Measurements from ENCODE around the gene THAP10.
"Not testable (repeated sequence)": the region's sequence is repeated elsewhere in the genome, so short reads cannot be mapped to it uniquely, and the experiment has no call there.

Gene THAP10

GRCh38 chr15:70876683-70877082, 15.6 kb downstream of the THAP10 start:
- DNase-seq (ENCODE audit: low spot score), result no peak

DNA sequence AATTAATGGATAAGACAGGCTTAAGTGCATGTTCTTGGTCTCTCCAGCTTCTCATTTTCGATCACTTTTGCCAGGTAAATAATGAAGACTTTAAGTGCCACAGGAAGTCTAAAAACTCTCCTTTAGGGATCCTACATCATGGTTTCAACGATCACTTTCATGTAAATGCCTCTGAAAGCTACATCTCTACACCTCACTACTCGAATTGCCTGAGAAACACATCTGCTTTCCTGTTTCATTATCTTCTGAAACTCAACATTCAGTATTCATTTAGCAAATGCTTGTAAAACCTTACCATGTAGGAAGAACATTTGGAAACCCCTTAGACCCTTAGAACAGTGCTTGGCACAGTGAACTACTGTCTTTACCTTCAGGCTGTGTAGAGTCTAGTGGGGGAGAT, 16.2 kb downstream of the THAP10 start:
- DNase-seq (ENCODE audit: low spot score), result no peak

- DNase-seq (ENCODE audit: low spot score), result no peak
Measured at GRCh38 chr15:70875001-70875782, 17.0 kb downstream of the THAP10 start.

DNA sequence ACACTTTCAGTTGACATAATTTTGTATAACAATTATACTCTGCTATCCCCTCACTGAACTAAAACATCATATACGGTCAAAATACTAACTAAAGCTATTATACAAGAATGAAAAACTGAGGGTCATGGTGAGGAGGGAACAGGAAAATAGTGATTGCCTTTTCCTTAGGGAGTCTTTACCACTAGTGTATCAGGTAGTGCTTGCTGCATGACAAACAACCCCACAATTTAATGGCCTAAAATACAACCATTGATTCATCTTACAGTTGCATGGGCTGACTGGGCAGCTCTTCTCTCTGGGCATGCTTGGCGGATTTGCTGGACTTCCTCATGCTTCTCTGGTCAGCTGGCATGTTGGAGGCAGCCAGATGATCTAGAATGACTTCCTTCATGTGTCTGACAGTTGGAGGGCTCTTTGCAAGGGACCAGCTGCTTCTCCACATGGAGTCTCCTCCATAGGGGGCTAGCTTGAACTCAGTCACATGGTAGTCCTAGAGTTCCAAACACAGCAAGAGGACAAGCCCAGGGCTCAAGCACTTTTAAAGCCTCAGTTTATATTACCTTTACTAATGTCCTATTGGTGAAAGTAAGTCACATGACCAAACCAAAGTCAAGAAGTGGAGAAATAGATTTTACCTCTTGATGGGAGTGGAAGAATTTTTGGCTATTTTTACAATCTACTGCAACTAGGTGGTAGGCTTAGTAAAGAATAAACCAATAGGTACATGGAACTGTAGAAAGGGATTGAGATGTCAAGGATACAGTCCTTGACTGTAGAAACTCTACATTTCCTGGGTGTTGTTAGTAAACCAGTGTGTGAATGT, 18.8 kb downstream of the THAP10 start:
- DNase-seq (ENCODE audit: low spot score), result no peak

- not testable (repeated sequence) for DNase-seq (ENCODE audit: low spot score)
Measured at GRCh38 chr15:70871490-70871889, 20.7 kb downstream of the THAP10 start.

DNA sequence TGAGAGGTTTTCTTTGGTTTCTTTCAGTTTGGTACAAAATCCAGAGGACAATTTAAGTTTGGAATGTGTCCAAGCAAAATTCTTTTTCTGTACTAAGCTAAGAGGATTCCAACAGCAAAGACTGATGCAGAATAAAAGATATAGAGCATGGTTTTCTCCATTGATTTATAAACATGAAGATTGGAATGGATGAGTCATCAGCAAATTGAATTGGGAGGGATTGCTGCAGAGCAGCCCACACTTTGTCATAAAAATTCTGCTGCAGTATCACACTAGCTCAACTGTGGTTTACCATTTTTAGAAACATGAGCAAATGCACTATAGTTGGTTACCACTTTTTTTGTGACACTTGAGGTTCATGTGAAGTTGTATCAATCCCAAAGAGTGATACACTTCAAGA, 22.2 kb downstream of the THAP10 start:
- DNase-seq (ENCODE audit: low spot score), result no peak

DNA sequence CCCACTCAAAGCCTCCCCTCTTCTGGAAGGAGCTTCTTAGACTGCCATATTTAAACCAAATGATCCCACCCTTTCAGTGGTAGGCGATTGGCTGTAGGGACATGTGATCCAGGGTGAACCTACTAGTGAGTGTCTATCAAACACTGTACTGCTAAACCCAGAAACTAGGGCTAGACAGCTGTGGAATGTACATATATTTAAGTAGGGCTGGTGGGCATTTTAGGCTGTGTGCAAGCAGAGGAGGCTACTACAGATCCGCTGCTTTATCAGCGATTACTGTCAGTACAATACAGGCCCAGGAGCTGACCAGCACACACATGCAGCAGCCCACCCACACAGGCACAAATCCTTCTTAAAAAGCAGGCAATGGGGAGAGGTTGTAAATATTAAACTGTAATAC, 22.9 kb downstream of the THAP10 start:
- DNase-seq (ENCODE audit: low spot score), result no peak

GRCh38 chr15:70867911-70868467, 24.2 kb downstream of the THAP10 start:
- no peak for DNase-seq (ENCODE audit: low spot score)

DNA sequence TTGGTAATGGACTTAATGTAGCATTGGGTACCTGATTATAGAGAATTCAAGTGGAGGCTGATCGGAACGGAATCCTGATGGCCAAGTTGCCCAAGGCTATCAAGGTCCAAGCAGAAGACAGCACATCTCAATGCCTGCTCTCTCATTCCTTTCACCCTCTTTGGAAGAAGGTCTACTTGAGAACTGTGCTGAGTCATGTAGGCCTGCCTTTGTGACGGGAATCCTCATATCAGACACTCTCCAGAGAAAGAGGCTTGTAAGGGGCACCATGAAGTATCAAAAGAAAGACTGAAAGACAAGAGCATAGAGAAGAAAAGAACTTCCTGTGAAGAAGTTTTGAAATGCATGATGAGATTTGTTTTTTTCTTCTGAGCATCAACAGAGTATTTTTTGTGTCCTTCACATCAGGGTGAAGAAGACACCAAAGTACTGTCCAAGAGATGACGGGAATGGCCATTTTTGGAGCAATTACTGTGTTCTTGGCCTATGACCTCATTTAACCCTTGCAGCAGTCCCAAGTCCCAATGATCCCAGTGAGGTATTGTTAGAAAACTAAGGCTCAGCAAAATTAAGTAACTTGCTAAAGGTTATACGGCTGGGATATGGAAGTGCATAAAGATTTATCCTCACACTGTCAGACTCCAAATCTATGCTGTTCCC, 25.1 kb downstream of the THAP10 start:
- no peak for DNase-seq (ENCODE audit: low spot score)

DNA sequence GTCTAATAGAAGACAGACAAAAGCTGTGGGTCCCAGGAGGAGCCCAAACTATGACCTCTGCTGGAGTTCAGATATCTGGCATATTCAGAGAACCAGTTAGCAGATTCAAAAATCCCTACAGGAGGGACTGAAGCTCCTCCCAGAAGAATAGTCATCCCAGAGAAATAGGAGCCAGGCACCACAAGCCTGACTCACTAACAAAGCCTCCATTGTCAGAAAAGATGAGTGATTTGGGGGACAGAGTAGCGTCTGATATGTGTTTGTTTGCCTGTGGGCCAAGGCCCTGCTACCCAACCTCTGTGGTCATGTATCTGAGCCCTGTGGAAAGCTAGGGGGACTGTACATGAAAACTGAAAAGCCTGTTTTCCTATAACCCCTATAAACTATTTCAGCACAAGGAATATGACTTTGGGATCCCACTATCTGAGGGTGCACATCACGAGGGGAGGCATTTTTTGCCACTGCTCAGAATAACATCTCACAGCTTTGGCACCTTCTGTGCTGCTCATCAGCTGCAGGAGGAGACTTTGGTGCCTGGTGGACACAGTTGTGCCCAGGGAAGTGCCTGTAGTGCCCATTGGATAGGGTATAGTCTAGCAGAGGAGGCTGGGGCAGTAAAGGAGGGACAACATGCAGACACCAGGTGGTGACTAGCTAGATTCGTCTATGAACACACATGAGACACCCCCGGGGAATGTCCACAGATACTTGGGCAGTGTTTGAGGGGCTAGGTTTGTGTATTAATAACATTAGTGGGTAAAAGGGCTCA, 28.6 kb downstream of the THAP10 start:
- no peak for DNase-seq (ENCODE audit: low spot score)

- no peak for DNase-seq (ENCODE audit: low spot score)
Measured at GRCh38 chr15:70859998-70860397, 32.2 kb downstream of the THAP10 start.

DNA sequence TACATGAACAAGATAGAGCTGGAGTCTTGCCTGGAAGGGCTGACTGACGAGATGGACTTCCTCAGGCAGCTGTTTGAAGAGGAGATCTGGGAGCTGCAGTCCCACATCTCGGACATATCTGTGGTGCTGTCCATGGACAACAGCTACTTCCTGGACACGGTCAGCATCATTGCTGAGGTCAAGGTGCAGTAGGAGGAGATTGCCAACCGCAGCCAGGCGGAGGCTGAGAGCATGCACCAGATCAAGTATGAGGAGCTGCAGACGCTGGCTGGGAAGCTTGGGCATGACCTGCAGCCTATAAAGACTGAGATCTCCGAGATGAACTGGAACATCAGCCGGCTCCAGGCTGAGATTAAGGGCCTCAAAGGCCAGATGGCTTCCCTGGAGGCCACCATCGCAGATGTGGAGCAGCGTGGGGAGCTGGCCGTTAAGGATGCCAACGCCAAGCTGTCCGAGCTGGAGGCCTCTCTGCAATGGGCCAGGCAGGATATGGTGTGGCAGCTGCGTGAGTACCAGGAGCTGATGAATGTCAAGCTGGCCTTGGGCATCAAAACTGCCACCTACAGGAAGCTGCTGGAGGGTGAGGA, 32.8 kb downstream of the THAP10 start:
- no peak for DNase-seq (ENCODE audit: low spot score)

DNA sequence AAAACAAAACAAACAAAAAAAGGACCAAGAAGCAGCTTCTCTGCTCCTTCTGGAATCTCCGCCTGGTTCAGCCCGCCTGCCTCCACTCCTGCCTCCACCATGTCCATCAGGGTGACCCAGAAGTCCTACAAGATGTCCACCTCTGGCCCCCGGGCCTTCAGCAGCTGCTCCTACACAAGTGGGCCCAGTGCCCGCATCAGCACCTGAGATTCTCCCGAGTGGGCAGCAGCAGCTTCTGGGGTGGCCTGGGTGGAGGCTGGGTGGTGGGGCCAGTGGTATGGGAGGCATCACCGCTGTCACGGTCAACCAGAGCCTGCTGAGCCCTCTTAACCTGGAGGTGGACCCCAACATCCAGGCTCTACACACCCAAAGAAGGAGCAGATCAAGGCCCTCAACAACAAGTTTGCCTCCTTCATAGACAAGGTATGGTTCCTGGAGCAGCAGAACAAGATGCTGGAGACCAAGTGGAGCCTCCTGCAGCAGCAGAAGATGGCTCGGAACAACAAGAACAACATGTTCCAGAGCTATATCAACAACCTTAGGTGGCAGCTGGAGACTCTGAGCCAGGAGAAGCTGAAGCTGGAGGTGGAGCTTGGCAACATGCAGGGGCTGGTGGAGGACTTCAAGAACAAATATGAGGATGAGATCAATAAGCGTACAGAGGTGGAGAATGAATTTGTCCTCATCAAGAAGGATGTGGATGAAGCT, 33.5 kb downstream of the THAP10 start:
- not testable (repeated sequence) for DNase-seq (ENCODE audit: low spot score)

- no peak for DNase-seq (ENCODE audit: low spot score)
Measured at GRCh38 chr15:70857562-70858285, 34.5 kb downstream of the THAP10 start.

DNA sequence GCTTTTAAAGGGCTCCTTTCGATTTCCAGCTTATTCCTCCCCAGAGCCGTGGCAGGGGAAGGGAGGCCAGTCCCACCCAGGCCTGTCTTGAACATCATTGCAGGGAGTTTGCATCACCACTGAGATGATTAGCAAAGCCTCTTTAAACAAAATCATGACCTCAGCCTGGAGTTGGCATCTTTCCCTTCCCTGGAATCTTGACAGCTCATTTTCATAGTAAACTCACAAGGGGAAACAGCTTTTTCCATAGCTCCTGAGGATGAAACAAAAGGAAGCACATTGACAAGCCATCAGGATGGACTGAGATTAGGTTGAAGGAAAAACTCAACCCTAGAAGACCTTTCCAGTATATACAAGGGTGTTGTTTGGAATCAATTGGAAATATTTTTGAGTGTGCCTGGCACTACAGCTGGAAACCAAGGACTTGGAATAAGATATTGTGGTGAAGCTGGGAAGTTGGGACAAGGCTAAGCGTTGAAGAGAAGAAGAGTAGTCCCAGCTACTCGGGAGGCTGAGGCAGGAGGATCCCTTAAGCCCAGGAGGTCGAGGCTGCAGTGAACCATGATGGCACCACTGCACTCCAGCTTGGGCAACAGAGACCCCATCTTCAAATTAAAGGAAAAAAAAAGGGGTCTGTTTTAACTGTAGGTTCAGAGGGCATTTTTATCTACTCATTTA, 35.2 kb downstream of the THAP10 start:
- DNase-seq (ENCODE audit: low spot score), result no peak

GRCh38 chr15:70856177-70856883, 35.9 kb downstream of the THAP10 start:
- no peak for DNase-seq (ENCODE audit: low spot score)

GRCh38 chr15:70855764-70856163, 36.5 kb downstream of the THAP10 start:
- no peak for DNase-seq (ENCODE audit: low spot score)

GRCh38 chr15:70854666-70854976, 37.6 kb downstream of the THAP10 start:
- no peak for DNase-seq (ENCODE audit: low spot score)
